ENCODE measurements around the gene PASD1.
"Not testable (repeated sequence)": the region's sequence is repeated elsewhere in the genome, so short reads cannot be mapped to it uniquely, and the experiment has no call there.

PASD1 gene

GRCh38 chrX:151538190-151539122, 25.0 kb upstream of the PASD1 start:
- Histone ChIP-seq H3K36me3 (ENCODE audit: control insufficient read depth in 2 of 2, insufficient read depth in 1 of 2, low read length in 2 of 2) (no peaks in the 10 kb centered on the region), H3K9me3 (ENCODE audit: control insufficient read depth, insufficient read depth, low read depth, low read length) (no peaks in the 10 kb centered on the region), H3K4me3 (ENCODE audit: low read depth, low read length) (no peak overlapping the region), H3K27ac (ENCODE audit: extremely low read depth, low read depth, low read length) (no peak overlapping the region), H3K4me1 (ENCODE audit: control insufficient read depth, insufficient read depth, low read length) (no peaks in the 10 kb centered on the region)
- ChIA-PET POLR2A (no interaction called here), CTCF (no interaction called here)
- TF ChIP-seq ZNF184 (tag by site-specific recombination; IDR thresholded peaks at IDR 0.05) (no peak), ZNF394 (tag by site-specific recombination; IDR thresholded peaks at IDR 0.05; ENCODE audit: borderline replicate concordance) (no peak), ZNF138 (tag by site-specific recombination; IDR thresholded peaks at IDR 0.05; ENCODE audit: borderline replicate concordance) (no peak), ZNF311 (tag by site-specific recombination; IDR thresholded peaks at IDR 0.05; ENCODE audit: borderline replicate concordance) (no peak), REST (tag by site-specific recombination; IDR thresholded peaks at IDR 0.05) (no peak), ZNF529 (tag by site-specific recombination; IDR thresholded peaks at IDR 0.05; ENCODE audit: insufficient replicate concordance) (no peak), ZFP3 (tag by site-specific recombination; IDR thresholded peaks at IDR 0.05; ENCODE audit: low read depth) (no peak), ZNF248 (tag by site-specific recombination; IDR thresholded peaks at IDR 0.05) (no peak), ZNF362 (tag by site-specific recombination; IDR thresholded peaks at IDR 0.05) (no peak), BCL11B (tag by site-specific recombination; IDR thresholded peaks at IDR 0.05; ENCODE audit: low read depth) (no peak), HOXA7 (CRISPR knock-in tag; IDR thresholded peaks at IDR 0.05; ENCODE audit: borderline replicate concordance) (no peak), TCF7L2 (IDR thresholded peaks at IDR 0.05; ENCODE audit: borderline replicate concordance, low read depth, low read length) (no peak), GLI2 (tag by site-specific recombination; IDR thresholded peaks at IDR 0.05; ENCODE audit: borderline replicate concordance, low read depth) (no peak)

GRCh38 chrX:151543706-151544105, 19.8 kb upstream of the PASD1 start:
- Histone ChIP-seq H3K36me3 (ENCODE audit: control insufficient read depth in 2 of 2, insufficient read depth in 1 of 2, low read length in 2 of 2) (no peaks in the 10 kb centered on the region), H3K27ac (ENCODE audit: extremely low read depth, low read depth, low read length) (no peak overlapping the region), H3K9me3 (ENCODE audit: control insufficient read depth, insufficient read depth, low read depth, low read length) (no peaks in the 10 kb centered on the region), H3K4me1 (ENCODE audit: control insufficient read depth, insufficient read depth, low read length) (no peaks in the 10 kb centered on the region), H3K4me3 (ENCODE audit: low read depth, low read length) (no peak overlapping the region)
- TF ChIP-seq ZNF701 (tag by site-specific recombination; IDR thresholded peaks at IDR 0.05) (no peak), GLIS1 (tag by site-specific recombination; IDR thresholded peaks at IDR 0.05) (no peak), ZNF416 (tag by site-specific recombination; IDR thresholded peaks at IDR 0.05) (no peak), ZNF2 (tag by site-specific recombination; IDR thresholded peaks at IDR 0.05) (no peak), ZNF248 (tag by site-specific recombination; IDR thresholded peaks at IDR 0.05) (no peak), ZNF560 (tag by site-specific recombination; IDR thresholded peaks at IDR 0.05; ENCODE audit: borderline replicate concordance) (no peak), ZNF561 (tag by site-specific recombination; IDR thresholded peaks at IDR 0.05; ENCODE audit: borderline replicate concordance) (no peak), ZNF132 (tag by site-specific recombination; IDR thresholded peaks at IDR 0.05; ENCODE audit: borderline replicate concordance) (no peak), ZFP41 (tag by site-specific recombination; IDR thresholded peaks at IDR 0.05; ENCODE audit: borderline replicate concordance) (no peak)
- ChIA-PET CTCF (interaction anchor here (0.6 kb wide), 2 partner anchors 17 to 393 kb away, joined by 3 read pairs; no protein-coding TSS in a partner anchor), POLR2A (no interaction called here)

GRCh38 chrX:151546226-151546625, 17.2 kb upstream of the PASD1 start:
- H3K9me3 ChIP-seq (ENCODE audit: control insufficient read depth, insufficient read depth, low read depth, low read length); H3K36me3 ChIP-seq (ENCODE audit: control insufficient read depth in 2 of 2, insufficient read depth in 1 of 2, low read length in 2 of 2); POLR2A ChIA-PET; H3K4me3 ChIP-seq (ENCODE audit: low read depth, low read length); H3K4me1 ChIP-seq (ENCODE audit: control insufficient read depth, insufficient read depth, low read length); H3K27ac ChIP-seq (ENCODE audit: extremely low read depth, low read depth, low read length): not testable (repeated sequence)
- CTCF ChIA-PET: interaction anchor here (0.7 kb wide), 1 partner anchor 125 kb away, joined by 9 read pairs; no protein-coding TSS in a partner anchor

GRCh38 chrX:151551176-151551575, 12.3 kb upstream of the PASD1 start:
- H3K36me3 ChIP-seq (ENCODE audit: control insufficient read depth in 2 of 2, insufficient read depth in 1 of 2, low read length in 2 of 2); H3K4me3 ChIP-seq (ENCODE audit: low read depth, low read length); H3K27ac ChIP-seq (ENCODE audit: extremely low read depth, low read depth, low read length); POLR2A ChIA-PET; H3K9me3 ChIP-seq (ENCODE audit: control insufficient read depth, insufficient read depth, low read depth, low read length); CTCF ChIA-PET; H3K4me1 ChIP-seq (ENCODE audit: control insufficient read depth, insufficient read depth, low read length): not testable (repeated sequence)

Measured in HEK293 (cell line).